Naive B cell (primary cell): ENCODE data around the gene PRCD. TPM values are rescaled to one million over a fixed set of nuclear protein-coding genes. Genes with fewer than 3 reads are reported as not detected.
"Not testable (repeated sequence)": the region's sequence is repeated elsewhere in the genome, so short reads cannot be mapped to it uniquely, and the experiment has no call there.

ENCODE experiments used
- ATAC-seq, 2 donors: fragments of 150-1000 bp; cut with Tn5 transposase; 2 replicates each; pipeline ENCODE4 v1.10.0; 2021; ENCODE audit warnings: low read depth in 2 of 2, mild to moderate bottlenecking in 2 of 2, moderate library complexity in 2 of 2
- DNase-seq: peaks from one replicate; pipeline ENCODE4 v3.0.0; 2022
- H3K27ac Mint-ChIP-seq, 6 donors: one replicate each; pipeline ENCODE4 v1.8.0; 2020 to 2022; ENCODE audit warnings: mild to moderate bottlenecking in 6 of 6, mixed read lengths in 6 of 6, moderate library complexity in 5 of 6, inconsistent platforms in 2 of 6
- H3K27me3 Mint-ChIP-seq, 3 donors: one replicate each; pipeline ENCODE4 v1.8.0; 2021 to 2022; ENCODE audit warnings: mixed read lengths in 3 of 3, mild to moderate bottlenecking in 1 of 3
- H3K36me3 Mint-ChIP-seq, 2 donors: one replicate each; pipeline ENCODE4 v1.8.0; 2020 to 2022; ENCODE audit warnings: mixed read lengths in 2 of 2, inconsistent platforms in 1 of 2, mild to moderate bottlenecking in 1 of 2
- H3K4me1 Mint-ChIP-seq, 3 donors: one replicate each; pipeline ENCODE4 v1.8.0; 2020 to 2022; ENCODE audit warnings: mixed read lengths in 3 of 3, inconsistent platforms in 1 of 3, mild to moderate bottlenecking in 1 of 3, moderate library complexity in 1 of 3
- H3K4me3 Mint-ChIP-seq, 8 donors: one replicate each; pipeline ENCODE4 v1.8.0; 2020 to 2022; ENCODE audit warnings: mild to moderate bottlenecking in 8 of 8, mixed read lengths in 8 of 8, moderate library complexity in 8 of 8, inconsistent platforms in 2 of 8
- H3K9me3 Mint-ChIP-seq, 7 donors: one replicate each; pipeline ENCODE4 v1.8.0; 2020 to 2022; ENCODE audit warnings: mixed read lengths in 7 of 7, mild to moderate bottlenecking in 5 of 7, inconsistent platforms in 2 of 7, moderate library complexity in 1 of 7
- polyA plus RNA-seq, 6 donors: library from polyadenylated mRNA; unstranded; fragments of 300-500 nt; fragmentation: Illumina TruSeq; gene quantifications; one replicate each; pipeline ENCODE4 v1.2.3, GENCODE V29; 2021; ENCODE audit warnings: low read depth in 6 of 6

PRCD gene
- polyA plus RNA-seq, 6 donors from 2014 or later: 21.6 to 54.4 (median 34.3) TPM

DNA sequence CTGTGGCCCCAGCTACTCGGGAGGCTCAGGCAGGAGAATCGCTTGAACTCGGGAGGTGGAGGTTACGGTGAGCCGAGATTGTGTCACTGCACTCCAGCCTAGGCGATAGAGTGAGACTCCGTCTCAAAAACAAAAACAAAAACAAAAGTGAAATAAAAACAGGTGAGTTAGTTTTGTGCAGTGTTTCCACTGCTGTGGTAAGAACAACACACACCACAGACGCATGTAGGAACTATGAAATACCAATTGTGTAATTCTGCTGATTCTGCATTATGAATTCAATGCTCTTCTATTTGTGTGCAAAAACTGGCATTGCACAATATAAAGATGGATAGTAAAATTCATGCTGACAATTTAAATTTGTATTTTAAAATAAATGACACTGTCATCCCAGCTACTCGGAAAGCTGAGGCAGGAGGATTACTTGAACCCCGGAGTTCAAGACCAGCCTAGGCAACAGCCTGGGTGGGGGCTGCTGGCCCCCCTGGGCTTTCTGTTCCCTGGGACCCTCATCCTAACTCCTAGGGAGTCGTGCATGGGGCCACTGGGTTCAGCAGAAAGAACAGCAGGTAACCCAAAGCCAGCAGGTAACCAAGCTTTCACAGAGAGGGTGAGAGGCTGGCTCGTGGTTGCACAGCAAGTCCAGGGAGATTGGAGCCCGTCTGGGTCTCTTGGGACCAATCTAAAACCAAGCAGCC, 28.0 kb upstream of the PRCD start:
- ATAC-seq (no peak), DNase-seq (no peak)
- peaks cover 0 to 14% (median 0%) of the 10 kb centered on the region in 3 donors for H3K27me3 Mint-ChIP-seq
- no peaks in the 10 kb centered on the region for H3K9me3 Mint-ChIP-seq
- H3K4me3 Mint-ChIP-seq: no peak overlapping the region
- H3K4me1 Mint-ChIP-seq: peaks cover 11 to 26% (median 16%) of the 10 kb centered on the region in 3 donors
- no peaks in the 10 kb centered on the region for H3K36me3 Mint-ChIP-seq
- peak overlapping the region in 2 of 6 donors; percentile 59 to 96 for H3K27ac Mint-ChIP-seq

DNA sequence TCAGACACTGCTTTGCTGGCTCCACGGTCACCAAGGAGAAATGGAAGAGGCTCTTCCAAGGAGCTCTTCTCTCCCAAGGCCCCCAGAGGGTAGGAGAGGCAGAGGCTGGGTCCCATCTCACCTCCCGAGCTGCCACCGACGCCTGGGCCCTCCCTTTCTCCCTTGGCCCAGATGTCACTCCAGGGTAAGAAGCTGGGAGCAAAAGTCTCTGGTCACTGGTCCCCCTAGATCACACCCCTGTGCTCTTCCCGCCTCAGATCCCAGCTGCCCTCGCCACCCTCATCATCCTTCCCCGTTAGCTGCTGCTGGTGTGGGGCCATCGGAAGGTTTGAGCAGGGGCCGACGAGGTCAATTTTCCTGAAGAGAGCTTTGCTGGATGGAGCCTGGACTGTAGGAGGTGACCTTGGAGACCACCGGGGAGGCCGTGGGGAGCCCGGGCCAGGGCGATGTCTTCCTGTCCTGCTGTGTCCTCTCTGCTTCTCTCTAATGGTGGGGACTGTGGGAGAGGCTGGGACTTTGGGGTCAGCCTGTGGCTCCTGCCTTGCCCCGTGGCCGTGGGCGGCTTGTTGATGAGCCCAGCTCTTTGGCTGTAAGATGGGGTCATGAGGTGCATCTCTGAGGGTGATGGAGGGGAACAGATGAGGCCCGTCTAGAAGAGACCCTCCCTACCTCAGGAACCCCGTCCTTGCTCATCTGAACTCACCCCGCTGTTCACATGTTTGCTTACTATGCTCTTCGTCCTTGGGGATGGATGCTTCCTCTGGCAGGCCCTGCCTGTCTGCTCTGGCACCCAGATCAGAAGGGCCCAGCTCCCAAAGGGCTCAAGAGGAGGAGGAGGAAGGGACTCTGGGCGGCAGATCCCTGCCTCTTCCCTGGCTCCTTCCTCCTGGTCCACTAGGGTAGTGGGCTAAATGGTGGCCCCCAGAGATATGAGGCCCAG, 27.2 kb upstream of the PRCD start:
- Mint-ChIP-seq H3K4me1 (peaks cover 11 to 23% (median 16%) of the 10 kb centered on the region in 3 donors), H3K4me3 (peak overlapping the region in 3 of 8 donors; percentile 23 to 77 (median 56)), H3K36me3 (no peaks in the 10 kb centered on the region), H3K27me3 (peaks cover 0 to 13% (median 0%) of the 10 kb centered on the region in 3 donors), H3K27ac (peak overlapping the region; percentile 55 to 96 (median 72)), H3K9me3 (no peaks in the 10 kb centered on the region)
- ATAC-seq (no peak), DNase-seq (no peak)

DNA sequence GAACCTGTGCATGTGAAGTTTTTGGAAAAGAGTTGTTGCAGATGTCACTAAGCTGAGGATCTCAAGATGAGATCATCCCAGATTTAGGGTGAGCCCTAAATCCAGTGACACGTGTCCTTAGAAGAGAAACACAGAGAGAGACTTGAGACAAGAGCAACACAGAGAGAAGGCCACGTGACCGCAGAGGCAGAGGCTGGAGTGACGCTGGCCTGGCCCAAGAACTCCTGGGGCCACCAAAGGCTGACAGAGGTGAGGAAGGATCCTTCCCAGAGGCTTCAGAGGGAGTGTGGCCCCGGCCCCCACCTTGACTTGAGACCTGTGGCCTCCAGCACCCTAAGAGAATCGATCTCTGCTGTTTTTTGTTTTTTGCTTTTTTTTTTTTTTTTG, 26.5 kb upstream of the PRCD start:
- Mint-ChIP-seq H3K27ac (peak overlapping the region; percentile 55 to 96 (median 72)), H3K9me3 (no peaks in the 10 kb centered on the region), H3K27me3 (peaks cover 0 to 7% (median 0%) of the 10 kb centered on the region in 3 donors), H3K4me1 (peaks cover 11 to 20% (median 16%) of the 10 kb centered on the region in 3 donors), H3K4me3 (peak overlapping the region in 2 of 8 donors; percentile 23 to 56), H3K36me3 (no peaks in the 10 kb centered on the region)
- no peak for DNase-seq
- ATAC-seq: no peak

DNA sequence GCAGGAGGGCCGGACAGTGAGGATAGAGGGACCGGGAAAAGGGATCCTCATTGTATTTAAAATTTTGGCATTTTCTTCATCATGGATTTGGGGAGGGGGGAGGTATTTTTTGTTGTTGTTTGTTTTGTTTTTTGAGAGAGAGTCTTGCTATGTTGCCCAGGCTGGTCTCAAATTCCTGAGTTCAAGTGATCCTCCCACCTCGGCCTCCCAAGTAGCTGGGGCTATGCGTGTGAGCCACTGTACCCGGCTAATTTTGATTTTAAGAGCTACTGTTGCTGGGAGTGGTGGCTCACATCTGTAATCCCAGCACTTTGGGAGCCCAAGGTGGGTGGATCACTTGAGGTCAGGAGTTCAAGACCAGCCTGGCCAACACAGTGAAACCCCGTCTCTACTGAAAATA, 25.5 kb upstream of the PRCD start:
- not testable (repeated sequence) for H3K27me3 Mint-ChIP-seq, H3K36me3 Mint-ChIP-seq, H3K9me3 Mint-ChIP-seq, DNase-seq, ATAC-seq
- Mint-ChIP-seq H3K4me3 (peak overlapping the region in 6 of 8 donors; percentile 12 to 62 (median 41)), H3K27ac (peak overlapping the region; percentile 36 to 98 (median 89)), H3K4me1 (peaks cover 11 to 20% (median 16%) of the 10 kb centered on the region in 3 donors)

DNA sequence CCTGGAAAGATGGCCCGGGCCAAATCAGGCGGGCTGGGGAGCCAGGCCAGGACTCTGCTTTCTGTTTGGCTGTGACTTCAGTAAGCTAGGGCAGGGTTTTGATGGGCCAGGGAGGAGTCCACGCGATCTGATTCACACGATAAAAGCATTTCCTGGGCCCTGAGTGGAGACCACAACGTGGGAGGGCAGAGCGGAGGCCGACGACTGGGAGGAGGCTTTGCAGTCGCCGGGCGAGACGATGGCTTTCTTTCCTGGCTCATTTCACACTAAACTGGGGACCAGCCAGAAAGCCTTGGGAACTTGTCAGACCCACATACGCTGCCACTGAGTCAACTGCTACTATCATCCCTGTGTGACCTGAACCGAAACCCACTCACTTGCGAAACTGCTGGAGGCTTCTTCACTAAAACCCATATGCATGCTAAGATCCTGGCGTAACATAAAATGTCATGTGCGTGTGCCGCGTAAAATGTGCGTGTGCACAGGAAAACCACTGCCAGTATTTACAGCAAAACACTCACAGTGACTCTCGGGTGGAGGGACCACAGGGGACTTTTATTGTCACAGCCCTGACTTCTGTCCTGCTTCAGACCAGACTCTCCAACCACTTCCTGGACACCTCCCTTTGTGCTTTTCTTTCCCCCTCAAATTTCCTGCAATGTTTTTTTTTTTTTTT, 24.4 kb upstream of the PRCD start:
- peak; percentile 85 for DNase-seq
- Mint-ChIP-seq H3K27ac (peak overlapping the region; percentile 95 to 98 (median 97)), H3K9me3 (no peaks in the 10 kb centered on the region), H3K27me3 (peaks cover 0 to 3% (median 0%) of the 10 kb centered on the region in 3 donors), H3K36me3 (no peaks in the 10 kb centered on the region), H3K4me3 (peak overlapping the region; percentile 39 to 90 (median 76)), H3K4me1 (peaks cover 11 to 20% (median 16%) of the 10 kb centered on the region in 3 donors)
- peak; percentile 85 to 86 for ATAC-seq

DNA sequence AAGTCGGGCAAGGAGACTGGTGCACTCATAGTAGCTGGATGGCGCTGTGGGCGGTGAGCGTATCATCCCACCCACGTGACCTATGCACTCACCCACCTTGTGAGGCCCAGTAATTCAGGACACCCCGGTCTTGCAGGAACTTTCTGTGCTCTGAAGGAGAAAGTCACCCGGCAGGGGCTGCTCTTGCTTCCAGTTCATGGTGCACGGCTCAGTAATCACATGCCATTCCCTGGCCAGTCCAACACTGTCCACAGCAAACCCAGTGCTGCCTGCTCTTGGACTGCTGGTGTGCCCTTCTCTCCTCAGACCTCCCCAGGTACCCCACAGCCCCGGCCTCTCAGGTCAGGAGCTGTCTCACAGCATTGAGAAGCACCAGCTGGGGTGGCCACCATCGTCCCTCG, 22.2 kb upstream of the PRCD start:
- Mint-ChIP-seq H3K36me3 (no peaks in the 10 kb centered on the region), H3K27ac (peak overlapping the region in 4 of 6 donors; percentile 34 to 80 (median 66)), H3K27me3 (peaks cover 0 to 11% (median 9%) of the 10 kb centered on the region in 3 donors), H3K9me3 (no peaks in the 10 kb centered on the region), H3K4me1 (peaks cover 11 to 20% (median 16%) of the 10 kb centered on the region in 3 donors), H3K4me3 (peak overlapping the region in 1 of 8 donors; percentile 22)
- ATAC-seq (no peak), DNase-seq (no peak)

DNA sequence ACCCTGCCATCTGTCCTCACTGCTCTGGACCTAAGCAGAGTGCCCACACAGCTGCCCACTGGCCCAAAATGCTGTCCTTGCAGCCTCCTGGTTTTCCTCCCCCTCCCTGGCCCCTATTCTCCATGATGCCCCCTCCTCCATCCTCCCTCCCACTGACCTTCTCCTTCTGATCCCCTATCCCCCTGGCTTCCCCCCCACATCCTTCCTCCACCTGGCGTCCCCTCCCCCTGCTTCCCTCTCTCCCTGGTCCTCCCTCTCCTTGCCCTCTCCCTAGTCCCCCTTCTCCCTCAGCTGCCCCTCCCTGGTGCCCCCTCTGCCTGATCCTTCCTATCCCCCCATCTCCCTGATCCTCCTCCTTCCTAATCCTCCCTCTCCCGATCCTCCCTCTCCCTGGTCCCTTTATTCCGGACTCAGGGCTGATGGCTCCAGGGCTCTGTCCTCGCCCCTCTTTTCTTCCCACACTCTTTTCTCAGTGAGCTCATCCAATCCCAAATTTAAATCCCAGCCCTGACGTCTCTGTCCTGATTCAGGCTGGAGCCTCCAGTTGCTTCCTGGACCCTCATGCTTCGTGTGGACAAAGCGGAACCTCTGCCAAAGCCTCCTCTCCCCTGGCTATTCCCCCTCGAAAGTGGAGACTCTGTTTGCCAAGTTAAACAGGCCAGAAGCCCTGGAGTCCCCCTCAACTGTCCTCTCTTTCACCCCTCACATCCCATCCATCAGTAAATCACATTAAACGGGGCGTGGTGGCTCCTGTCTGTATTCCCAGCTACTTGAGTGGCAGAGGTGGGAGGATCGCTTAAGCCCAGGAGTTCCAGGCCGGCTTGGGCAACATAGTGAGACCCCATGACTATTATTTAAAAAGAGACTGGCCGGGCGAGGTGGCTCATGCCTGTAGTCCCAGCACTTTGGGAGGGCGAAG, 20.5 kb upstream of the PRCD start:
- H3K27me3 Mint-ChIP-seq: peaks cover 0 to 14% (median 11%) of the 10 kb centered on the region in 3 donors
- no peaks in the 10 kb centered on the region for H3K36me3 Mint-ChIP-seq
- peak overlapping the region in 1 of 8 donors; percentile 15 for H3K4me3 Mint-ChIP-seq
- peaks cover 22 to 31% (median 31%) of the 10 kb centered on the region in 3 donors for H3K4me1 Mint-ChIP-seq
- DNase-seq (no peak), ATAC-seq (no peak)
- peak overlapping the region; percentile 43 to 85 (median 62) for H3K27ac Mint-ChIP-seq
- H3K9me3 Mint-ChIP-seq: no peaks in the 10 kb centered on the region

DNA sequence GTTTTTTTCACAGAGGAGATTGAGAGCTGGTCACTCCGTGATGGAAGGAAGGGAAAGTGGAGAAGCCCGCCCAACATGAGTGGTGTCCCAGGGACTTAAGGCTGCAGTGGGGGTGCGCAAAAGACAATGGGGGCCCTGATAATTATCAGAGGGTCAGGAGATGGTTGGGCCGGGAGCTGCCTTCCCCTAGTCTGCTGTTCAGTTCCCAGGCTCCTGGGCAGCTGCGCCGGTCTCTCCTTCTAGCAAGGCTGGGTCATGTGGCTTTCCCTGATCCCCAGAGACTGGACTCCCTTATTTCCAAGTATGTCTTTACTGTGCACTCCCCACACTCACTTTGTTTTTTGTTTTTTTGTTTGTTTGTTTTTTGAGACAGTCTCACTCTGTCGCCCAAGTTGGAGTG, 18.6 kb upstream of the PRCD start:
- Mint-ChIP-seq H3K27ac (no peak overlapping the region), H3K9me3 (no peaks in the 10 kb centered on the region), H3K4me3 (no peak overlapping the region)

DNA sequence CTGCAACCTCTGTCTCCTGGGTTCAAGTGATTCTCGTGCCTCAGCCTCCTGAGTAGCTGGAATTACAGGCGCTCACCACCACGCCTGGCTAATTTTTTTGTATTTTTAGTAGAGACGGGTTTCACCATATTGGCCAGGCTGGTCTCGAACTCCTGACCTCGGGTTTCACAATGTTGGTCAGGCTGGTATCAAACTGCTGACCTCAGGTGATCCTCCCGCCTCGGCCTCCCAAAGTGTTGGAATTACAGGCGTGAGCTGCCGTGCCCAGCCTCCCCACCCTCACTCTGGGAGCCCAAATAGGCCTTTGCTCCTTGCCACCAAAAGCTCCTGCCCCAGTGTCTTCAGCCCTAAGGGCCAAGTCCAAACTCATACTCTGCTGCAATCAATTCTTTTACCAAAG, 18.2 kb upstream of the PRCD start:
- H3K27me3 Mint-ChIP-seq: peaks cover 0 to 14% (median 11%) of the 10 kb centered on the region in 3 donors
- not testable (repeated sequence) for H3K4me3 Mint-ChIP-seq, H3K36me3 Mint-ChIP-seq, ATAC-seq, H3K9me3 Mint-ChIP-seq, DNase-seq
- peak overlapping the region in 1 of 6 donors; percentile 26 for H3K27ac Mint-ChIP-seq
- H3K4me1 Mint-ChIP-seq: peaks cover 19 to 25% (median 24%) of the 10 kb centered on the region in 3 donors

More for the DNA sequence above, 18.6 kb upstream of the PRCD start:
- H3K36me3 Mint-ChIP-seq: no peaks in the 10 kb centered on the region
- H3K27me3 Mint-ChIP-seq: peaks cover 0 to 14% (median 11%) of the 10 kb centered on the region in 3 donors
- no peak for ATAC-seq
- DNase-seq: no peak
- peaks cover 19 to 25% (median 24%) of the 10 kb centered on the region in 3 donors for H3K4me1 Mint-ChIP-seq

DNA sequence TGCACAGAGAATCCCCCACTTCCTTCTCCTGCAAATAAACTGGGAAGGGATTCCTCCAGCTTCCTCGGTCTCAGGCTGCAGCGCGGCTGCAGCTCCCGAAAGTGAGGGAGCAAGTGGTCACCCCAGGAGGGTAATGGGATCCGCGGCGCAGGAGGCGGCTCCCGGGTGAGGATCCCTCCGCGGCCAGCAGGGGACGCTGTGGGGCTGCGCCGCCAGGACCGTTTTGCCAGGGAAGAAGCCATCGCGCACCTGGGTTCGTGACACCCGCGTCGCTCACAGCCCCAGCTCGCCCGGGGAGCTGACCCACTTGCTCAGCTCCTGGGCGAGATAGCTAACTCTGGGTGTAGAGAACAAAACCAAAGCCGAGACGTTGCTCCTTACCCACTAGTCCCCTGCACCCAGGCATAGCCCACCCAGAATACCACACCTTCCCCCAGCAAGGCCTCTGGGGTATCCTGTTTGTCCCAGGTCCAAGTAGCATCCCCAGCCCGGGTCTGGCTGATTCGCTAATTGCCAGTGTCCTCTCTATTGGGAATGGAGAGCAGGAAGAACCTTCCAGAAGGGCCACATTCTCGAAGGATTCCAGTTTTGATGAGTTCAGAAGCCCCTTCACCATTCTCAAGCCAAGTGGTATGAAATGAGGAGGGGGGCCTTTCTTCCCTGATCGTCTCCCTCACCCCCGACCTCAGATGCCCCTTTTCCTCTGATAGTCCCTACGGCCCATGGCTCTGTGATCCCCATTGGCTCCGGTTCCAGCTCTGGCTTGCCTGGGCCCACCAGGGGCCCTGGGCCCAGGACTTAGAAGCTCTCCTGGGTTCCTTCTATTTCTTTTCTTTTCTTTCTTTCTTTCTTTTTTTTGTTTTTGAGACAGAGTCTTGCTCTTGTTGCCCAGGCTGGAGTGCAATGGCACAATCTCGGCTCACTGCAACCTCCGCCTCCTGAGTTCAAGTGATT, 16.5 kb upstream of the PRCD start:
- Mint-ChIP-seq H3K27ac (peak overlapping the region in 5 of 6 donors; percentile 39 to 90 (median 87)), H3K9me3 (no peaks in the 10 kb centered on the region), H3K36me3 (no peaks in the 10 kb centered on the region), H3K4me1 (peaks cover 24 to 40% (median 30%) of the 10 kb centered on the region in 3 donors), H3K4me3 (peak overlapping the region in 4 of 8 donors; percentile 30 to 80 (median 54)), H3K27me3 (peaks cover 0 to 14% (median 11%) of the 10 kb centered on the region in 3 donors)
- ATAC-seq (peak; percentile 29 to 51), DNase-seq (peak; percentile 82)
